ENCODE results near the gene HASPIN. TPM values are rescaled to one million over a fixed set of nuclear protein-coding genes. Genes with fewer than 3 reads are reported as not detected.
"Not testable (repeated sequence)": the region's sequence is repeated elsewhere in the genome, so short reads cannot be mapped to it uniquely, and the experiment has no call there.

The HASPIN gene
- total RNA-seq, 1 donor from 2014 or later, result 14.8 TPM

- Histone ChIP-seq H3K36me3 (no peaks in the 10 kb centered on the region), H3K4me3 (no peak overlapping the region), H4K20me1 (ENCODE audit: low read depth) (no peaks in the 10 kb centered on the region), H3K9ac (no peak overlapping the region), H3F3A (ENCODE audit: low read depth) (peaks cover 7% of the 10 kb centered on the region), H3K27ac (no peak overlapping the region), H3K79me2 (ENCODE audit: low read depth) (peaks cover under 1% of the 10 kb centered on the region), H3K4me1 (no peaks in the 10 kb centered on the region), H3K27me3 (peaks cover 3% of the 10 kb centered on the region), H3K4me2 (no peak overlapping the region), H3K9me3 (ENCODE audit: low read depth) (no peaks in the 10 kb centered on the region), H2AFZ (replicated peaks) (no peak overlapping the region)
- no peak for TF ChIP-seq EZH2phosphoT487 (IDR thresholded peaks at IDR 0.05)
- TF ChIP-seq, protein P1, sequence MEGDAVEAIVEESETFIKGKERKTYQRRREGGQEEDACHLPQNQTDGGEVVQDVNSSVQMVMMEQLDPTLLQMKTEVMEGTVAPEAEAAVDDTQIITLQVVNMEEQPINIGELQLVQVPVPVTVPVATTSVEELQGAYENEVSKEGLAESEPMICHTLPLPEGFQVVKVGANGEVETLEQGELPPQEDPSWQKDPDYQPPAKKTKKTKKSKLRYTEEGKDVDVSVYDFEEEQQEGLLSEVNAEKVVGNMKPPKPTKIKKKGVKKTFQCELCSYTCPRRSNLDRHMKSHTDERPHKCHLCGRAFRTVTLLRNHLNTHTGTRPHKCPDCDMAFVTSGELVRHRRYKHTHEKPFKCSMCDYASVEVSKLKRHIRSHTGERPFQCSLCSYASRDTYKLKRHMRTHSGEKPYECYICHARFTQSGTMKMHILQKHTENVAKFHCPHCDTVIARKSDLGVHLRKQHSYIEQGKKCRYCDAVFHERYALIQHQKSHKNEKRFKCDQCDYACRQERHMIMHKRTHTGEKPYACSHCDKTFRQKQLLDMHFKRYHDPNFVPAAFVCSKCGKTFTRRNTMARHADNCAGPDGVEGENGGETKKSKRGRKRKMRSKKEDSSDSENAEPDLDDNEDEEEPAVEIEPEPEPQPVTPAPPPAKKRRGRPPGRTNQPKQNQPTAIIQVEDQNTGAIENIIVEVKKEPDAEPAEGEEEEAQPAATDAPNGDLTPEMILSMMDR (IDR thresholded peaks at IDR 0.05), result no peak
- TF ChIP-seq EZH2 (IDR thresholded peaks at IDR 0.05), result no peak
- DNase-seq (ENCODE audit: low spot score), result no peak
- peaks cover 7% of the 10 kb centered on the region for H3K27me3 Mint-ChIP-seq (ENCODE audit: insufficient read depth, low read depth)
- H3K4me1 Mint-ChIP-seq, result peaks cover 19% of the 10 kb centered on the region
- H3K4me3 Mint-ChIP-seq, result no peak overlapping the region
- no peaks in the 10 kb centered on the region for H3K9me3 Mint-ChIP-seq
- H3K27ac Mint-ChIP-seq, result no peak overlapping the region
- H3K36me3 Mint-ChIP-seq, result peaks cover 7% of the 10 kb centered on the region
Observed at GRCh38 chr17:3732210-3732621, 8.5 kb downstream of the HASPIN start.

- H3K9me3 Mint-ChIP-seq; H3K4me3 Mint-ChIP-seq; H3K79me2 ChIP-seq (ENCODE audit: low read depth); H3K9me3 ChIP-seq (ENCODE audit: low read depth); H4K20me1 ChIP-seq (ENCODE audit: low read depth); H3K27ac Mint-ChIP-seq; DNase-seq (ENCODE audit: low spot score); H3K27ac ChIP-seq; H3K36me3 ChIP-seq; H2AFZ ChIP-seq (replicated peaks); H3K4me2 ChIP-seq; H3K4me3 ChIP-seq; H3K9ac ChIP-seq; H3K36me3 Mint-ChIP-seq; H3K27me3 ChIP-seq: not testable (repeated sequence)
- Mint-ChIP-seq H3K4me1 (peaks cover 43% of the 10 kb centered on the region), H3K27me3 (ENCODE audit: insufficient read depth, low read depth) (peaks cover 14% of the 10 kb centered on the region)
- peaks cover 22% of the 10 kb centered on the region for H3F3A ChIP-seq (ENCODE audit: low read depth)
- H3K4me1 ChIP-seq, result peaks cover 19% of the 10 kb centered on the region
Observed at GRCh38 chr17:3734911-3735276, 11.2 kb downstream of the HASPIN start.

GRCh38 chr17:3735515-3735914, 11.8 kb downstream of the HASPIN start:
- no peak overlapping the region for H3K4me3 Mint-ChIP-seq
- no peak overlapping the region for H3K4me3 ChIP-seq
- H3K36me3 Mint-ChIP-seq, result peaks cover 2% of the 10 kb centered on the region
- no peaks in the 10 kb centered on the region for H3K36me3 ChIP-seq
- H4K20me1 ChIP-seq (ENCODE audit: low read depth), result no peaks in the 10 kb centered on the region
- DNase-seq (ENCODE audit: low spot score), result no peak
- peaks cover 19% of the 10 kb centered on the region for H3K4me1 ChIP-seq
- H3K27ac ChIP-seq, result no peak overlapping the region
- peaks cover 11% of the 10 kb centered on the region for H3K27me3 Mint-ChIP-seq (ENCODE audit: insufficient read depth, low read depth)
- peaks cover 41% of the 10 kb centered on the region for H3K4me1 Mint-ChIP-seq
- H3K4me2 ChIP-seq, result no peak overlapping the region
- H3F3A ChIP-seq (ENCODE audit: low read depth), result peaks cover 19% of the 10 kb centered on the region
- no peak overlapping the region for H2AFZ ChIP-seq (replicated peaks)
- H3K9me3 ChIP-seq (ENCODE audit: low read depth), result no peaks in the 10 kb centered on the region
- H3K27me3 ChIP-seq, result peaks cover 7% of the 10 kb centered on the region
- TF ChIP-seq EZH2phosphoT487 (IDR thresholded peaks at IDR 0.05), result no peak
- TF ChIP-seq, protein P1 (IDR thresholded peaks at IDR 0.05), result no peak
- no peak for TF ChIP-seq EZH2 (IDR thresholded peaks at IDR 0.05)
- no peaks in the 10 kb centered on the region for H3K9me3 Mint-ChIP-seq
- no peak overlapping the region for H3K9ac ChIP-seq
- no peak overlapping the region for H3K27ac Mint-ChIP-seq
- no peaks in the 10 kb centered on the region for H3K79me2 ChIP-seq (ENCODE audit: low read depth)

DNA sequence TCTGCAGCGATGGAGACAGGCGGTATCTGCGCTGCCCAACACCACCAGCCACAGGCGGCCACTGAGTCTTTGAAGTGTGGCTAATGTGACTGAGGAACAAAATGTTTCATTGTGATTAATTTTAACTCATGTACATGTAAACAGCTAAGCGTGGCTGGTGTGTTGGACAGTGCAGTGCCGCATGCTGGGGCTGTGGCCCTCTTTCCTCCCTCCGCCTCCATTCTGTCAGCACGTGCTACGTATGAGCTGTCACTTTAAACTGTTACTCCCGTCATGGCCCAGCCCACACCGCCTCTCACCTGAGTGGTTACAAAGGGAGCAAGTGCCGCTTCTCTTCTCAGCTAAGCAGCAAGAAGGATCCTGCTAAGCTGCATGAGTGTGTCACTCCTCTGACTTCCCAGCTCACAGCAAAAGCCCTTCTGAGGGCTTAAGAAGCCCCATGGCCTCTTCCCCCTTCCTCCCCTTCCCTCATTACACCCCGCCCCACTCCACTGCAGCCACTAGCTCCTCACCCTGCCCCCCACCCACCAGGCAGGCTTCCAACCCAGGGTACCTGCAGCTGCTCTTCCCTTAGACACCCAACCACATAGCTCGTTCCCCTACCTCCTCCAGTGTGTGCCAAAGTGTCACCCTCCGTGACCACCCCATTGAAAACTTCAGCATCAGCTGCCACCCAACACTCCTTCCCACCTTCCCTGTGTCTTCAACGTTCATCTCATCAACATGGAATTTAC, 15.0 kb downstream of the HASPIN start:
- H3K79me2 ChIP-seq (ENCODE audit: low read depth), result no peaks in the 10 kb centered on the region
- H3K27me3 ChIP-seq, result peaks cover 7% of the 10 kb centered on the region
- peak overlapping the region; percentile 37 for H3K4me3 ChIP-seq
- H3K9ac ChIP-seq, result no peak overlapping the region
- no peak overlapping the region for H3K27ac ChIP-seq
- H3K4me2 ChIP-seq, result peak overlapping the region; percentile 63
- Mint-ChIP-seq H3K36me3 (no peaks in the 10 kb centered on the region), H3K27ac (no peak overlapping the region), H3K9me3 (no peaks in the 10 kb centered on the region), H3K27me3 (ENCODE audit: insufficient read depth, low read depth) (peaks cover 15% of the 10 kb centered on the region), H3K4me1 (peaks cover 30% of the 10 kb centered on the region), H3K4me3 (peak overlapping the region; percentile 54)
- H3F3A ChIP-seq (ENCODE audit: low read depth), result peaks cover 15% of the 10 kb centered on the region
- no peaks in the 10 kb centered on the region for H3K9me3 ChIP-seq (ENCODE audit: low read depth)
- no peak overlapping the region for H2AFZ ChIP-seq (replicated peaks)
- no peaks in the 10 kb centered on the region for H4K20me1 ChIP-seq (ENCODE audit: low read depth)
- peaks cover 19% of the 10 kb centered on the region for H3K4me1 ChIP-seq
- DNase-seq (ENCODE audit: low spot score), result peak; percentile 50
- TF ChIP-seq EZH2 (IDR thresholded peaks at IDR 0.05) (no peak), EZH2phosphoT487 (IDR thresholded peaks at IDR 0.05) (no peak)
- TF ChIP-seq, protein P1 (IDR thresholded peaks at IDR 0.05), result no peak
- H3K36me3 ChIP-seq, result no peaks in the 10 kb centered on the region

Data from neural progenitor cell (in vitro differentiated cells).